A549 (cell line): ENCODE results near the gene CCT8.

ENCODE experiments used
- EHF ChIP-seq: fragments of 250-450 bp; sonication (Bioruptor Pico); IDR thresholded peaks from 2 replicates; pipeline ENCODE4 v1.5.0; 2020; ENCODE audit warnings: mild to moderate bottlenecking
- JUNB ChIP-seq: fragments of >200 bp; sonication (Bioruptor Twin); formaldehyde crosslinking; IDR thresholded peaks from 2 replicates; pipeline ENCODE4 v1.6.1; 2016
- PHF8 ChIP-seq: fragments of 200-600 bp; sonication (generic); IDR thresholded peaks from 2 replicates; pipeline ENCODE4 v1.6.1; 2016; ENCODE audit warnings: low read depth, mild to moderate bottlenecking, antibody characterized with exemption, moderate library complexity, borderline replicate concordance
- POLR2A ChIP-seq: IDR thresholded peaks from 2 replicates; pipeline ENCODE4 v1.6.1; 2012; ENCODE audit warnings: mild to moderate bottlenecking, low read length
- RCOR1 ChIP-seq: fragments of 150-350 bp; IDR thresholded peaks from 2 replicates; pipeline ENCODE4 v1.6.1; 2014; ENCODE audit warnings: antibody characterized with exemption, low read length, low read depth
- TF ChIP-seq, protein P1 (sequence below): fragments of 200-600 bp; sonication (generic); IDR thresholded peaks from 2 replicates; pipeline ENCODE4 v1.6.1; 2016; ENCODE audit warnings: antibody characterized with exemption, mild to moderate bottlenecking, moderate library complexity
- TF ChIP-seq, protein P2 (sequence below): fragments of >200 bp; sonication (Bioruptor Twin); formaldehyde crosslinking; IDR thresholded peaks from 3 replicates; pipeline ENCODE4 v1.5.1; 2016

DNA sequence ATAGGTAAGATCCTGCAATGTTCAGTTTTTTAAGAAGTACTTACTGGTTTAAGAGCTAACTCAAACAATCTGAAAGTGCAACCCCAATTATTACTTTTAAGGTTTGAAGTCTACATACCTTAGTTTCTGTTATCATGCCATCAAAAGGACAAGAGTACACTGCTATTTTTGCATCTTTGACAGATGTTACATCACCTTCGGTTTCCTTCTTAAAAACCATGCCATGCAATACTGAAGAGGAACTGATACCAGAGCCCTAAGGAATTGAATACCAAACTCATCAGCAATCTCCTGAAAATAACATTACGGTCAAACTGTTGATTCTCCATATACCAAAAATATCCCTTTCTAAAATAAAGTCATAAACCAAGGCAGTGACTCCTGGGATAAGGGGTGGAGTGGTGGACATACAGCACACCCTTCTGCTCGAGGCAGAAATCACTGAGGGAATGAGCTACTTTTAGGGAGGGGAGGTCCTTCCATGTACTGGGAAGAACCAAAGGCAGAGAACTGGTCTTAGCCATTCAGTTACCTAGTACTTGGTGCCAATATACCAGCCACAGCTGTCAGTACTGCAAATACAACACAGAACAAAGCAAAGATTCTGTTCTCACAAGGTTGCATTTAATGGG, 8.5 kb downstream of the CCT8 start:
- TF ChIP-seq POLR2A: no peak
- TF ChIP-seq, protein P1, sequence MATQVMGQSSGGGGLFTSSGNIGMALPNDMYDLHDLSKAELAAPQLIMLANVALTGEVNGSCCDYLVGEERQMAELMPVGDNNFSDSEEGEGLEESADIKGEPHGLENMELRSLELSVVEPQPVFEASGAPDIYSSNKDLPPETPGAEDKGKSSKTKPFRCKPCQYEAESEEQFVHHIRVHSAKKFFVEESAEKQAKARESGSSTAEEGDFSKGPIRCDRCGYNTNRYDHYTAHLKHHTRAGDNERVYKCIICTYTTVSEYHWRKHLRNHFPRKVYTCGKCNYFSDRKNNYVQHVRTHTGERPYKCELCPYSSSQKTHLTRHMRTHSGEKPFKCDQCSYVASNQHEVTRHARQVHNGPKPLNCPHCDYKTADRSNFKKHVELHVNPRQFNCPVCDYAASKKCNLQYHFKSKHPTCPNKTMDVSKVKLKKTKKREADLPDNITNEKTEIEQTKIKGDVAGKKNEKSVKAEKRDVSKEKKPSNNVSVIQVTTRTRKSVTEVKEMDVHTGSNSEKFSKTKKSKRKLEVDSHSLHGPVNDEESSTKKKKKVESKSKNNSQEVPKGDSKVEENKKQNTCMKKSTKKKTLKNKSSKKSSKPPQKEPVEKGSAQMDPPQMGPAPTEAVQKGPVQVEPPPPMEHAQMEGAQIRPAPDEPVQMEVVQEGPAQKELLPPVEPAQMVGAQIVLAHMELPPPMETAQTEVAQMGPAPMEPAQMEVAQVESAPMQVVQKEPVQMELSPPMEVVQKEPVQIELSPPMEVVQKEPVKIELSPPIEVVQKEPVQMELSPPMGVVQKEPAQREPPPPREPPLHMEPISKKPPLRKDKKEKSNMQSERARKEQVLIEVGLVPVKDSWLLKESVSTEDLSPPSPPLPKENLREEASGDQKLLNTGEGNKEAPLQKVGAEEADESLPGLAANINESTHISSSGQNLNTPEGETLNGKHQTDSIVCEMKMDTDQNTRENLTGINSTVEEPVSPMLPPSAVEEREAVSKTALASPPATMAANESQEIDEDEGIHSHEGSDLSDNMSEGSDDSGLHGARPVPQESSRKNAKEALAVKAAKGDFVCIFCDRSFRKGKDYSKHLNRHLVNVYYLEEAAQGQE: no peak
- TF ChIP-seq JUNB: no peak
- TF ChIP-seq, protein P2, sequence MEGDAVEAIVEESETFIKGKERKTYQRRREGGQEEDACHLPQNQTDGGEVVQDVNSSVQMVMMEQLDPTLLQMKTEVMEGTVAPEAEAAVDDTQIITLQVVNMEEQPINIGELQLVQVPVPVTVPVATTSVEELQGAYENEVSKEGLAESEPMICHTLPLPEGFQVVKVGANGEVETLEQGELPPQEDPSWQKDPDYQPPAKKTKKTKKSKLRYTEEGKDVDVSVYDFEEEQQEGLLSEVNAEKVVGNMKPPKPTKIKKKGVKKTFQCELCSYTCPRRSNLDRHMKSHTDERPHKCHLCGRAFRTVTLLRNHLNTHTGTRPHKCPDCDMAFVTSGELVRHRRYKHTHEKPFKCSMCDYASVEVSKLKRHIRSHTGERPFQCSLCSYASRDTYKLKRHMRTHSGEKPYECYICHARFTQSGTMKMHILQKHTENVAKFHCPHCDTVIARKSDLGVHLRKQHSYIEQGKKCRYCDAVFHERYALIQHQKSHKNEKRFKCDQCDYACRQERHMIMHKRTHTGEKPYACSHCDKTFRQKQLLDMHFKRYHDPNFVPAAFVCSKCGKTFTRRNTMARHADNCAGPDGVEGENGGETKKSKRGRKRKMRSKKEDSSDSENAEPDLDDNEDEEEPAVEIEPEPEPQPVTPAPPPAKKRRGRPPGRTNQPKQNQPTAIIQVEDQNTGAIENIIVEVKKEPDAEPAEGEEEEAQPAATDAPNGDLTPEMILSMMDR: no peak
- no peak for TF ChIP-seq RCOR1
- TF ChIP-seq EHF (CRISPR knock-in tag): no peak
- TF ChIP-seq PHF8: no peak
